ENCODE measurements around the gene PDZD2.
"Not testable (repeated sequence)": the region's sequence is repeated elsewhere in the genome, so short reads cannot be mapped to it uniquely, and the experiment has no call there.

Gene PDZD2

DNA sequence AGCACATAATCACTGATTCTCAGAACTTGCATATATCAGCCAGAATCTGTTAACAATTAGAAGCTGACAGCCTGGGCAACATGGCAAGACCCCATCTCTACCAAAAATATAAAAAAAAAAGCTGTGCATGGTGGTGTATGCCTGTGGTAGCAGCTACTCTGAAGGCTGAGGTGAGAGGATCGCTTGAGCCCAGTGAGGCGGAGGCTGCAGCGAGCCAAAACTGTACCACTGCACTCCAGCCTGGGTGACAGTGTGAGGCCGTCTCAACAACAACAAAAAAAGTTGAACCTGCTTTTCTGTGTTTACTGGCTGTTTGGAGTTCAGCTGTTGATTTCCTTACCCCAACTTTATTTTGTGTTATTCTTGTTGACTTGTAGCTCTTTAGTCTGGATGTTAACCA lies 468.4 kb downstream of the PDZD2 start:
- no peak for DNase-seq (ENCODE audit: low spot score)

DNA sequence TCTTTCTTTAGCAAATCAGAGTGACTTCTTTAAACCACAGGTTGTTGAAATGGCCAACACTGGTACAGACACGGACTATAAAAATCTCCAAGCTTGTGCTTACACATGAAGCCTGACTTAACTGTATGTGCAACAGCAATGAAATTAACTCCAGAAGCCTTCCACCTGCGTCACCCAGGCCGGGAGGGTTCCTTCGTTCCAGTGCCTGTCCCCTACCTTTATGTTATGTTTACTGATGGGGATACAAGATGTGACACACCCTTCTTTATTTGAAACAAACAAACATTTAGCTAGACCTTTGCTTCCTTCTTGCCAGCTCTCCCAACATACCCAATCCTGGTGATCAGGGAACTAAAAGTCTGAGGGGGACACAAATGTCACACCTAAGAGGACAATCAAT lies 469.2 kb downstream of the PDZD2 start:
- DNase-seq (ENCODE audit: low spot score), result no peak

DNA sequence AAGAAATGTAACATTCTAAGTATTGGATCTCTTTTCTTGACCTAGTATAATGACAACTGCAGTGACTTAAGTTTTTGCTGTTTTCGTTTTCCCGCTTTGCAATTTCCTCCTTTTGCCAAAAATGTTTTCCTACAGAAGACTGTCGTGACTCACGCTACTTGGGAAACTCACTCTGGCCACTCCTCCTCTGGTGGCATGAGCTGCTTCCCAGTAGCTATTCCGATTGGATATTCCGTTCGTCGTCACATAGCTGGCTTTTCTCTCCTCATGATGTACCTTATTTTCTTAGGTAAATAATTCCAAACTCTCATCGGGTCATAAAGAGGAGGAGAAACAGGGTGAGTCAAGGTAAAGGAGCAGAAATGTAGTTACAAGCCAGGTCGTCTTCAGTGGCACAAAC lies 470.3 kb downstream of the PDZD2 start:
- DNase-seq (ENCODE audit: low spot score), result no peak

DNA sequence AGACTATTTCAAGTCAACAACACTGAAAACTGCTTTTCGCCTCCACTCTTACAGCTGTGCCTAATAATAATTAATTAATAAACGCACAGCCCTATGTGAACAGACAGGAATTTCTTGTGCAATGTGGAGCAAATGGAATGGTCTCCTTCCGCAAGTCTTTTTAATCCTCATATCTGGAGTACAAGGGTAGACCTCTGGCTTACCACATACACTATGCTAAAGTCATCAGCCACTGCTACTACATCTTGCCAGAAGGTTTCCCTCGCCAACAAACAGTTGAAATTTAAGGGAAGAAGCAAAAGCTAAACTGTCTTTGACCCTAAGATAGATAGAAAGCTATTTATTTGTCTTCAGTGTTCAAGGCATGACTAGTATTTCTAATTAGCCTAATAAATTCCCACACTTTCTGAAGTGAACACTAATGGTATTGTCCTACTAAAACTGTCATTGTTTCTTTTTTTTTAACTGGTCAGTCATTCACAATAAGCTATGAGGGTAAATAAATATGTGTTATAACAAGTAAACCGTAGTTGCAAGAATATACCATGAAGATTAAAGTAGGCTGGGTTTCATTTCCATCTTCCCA lies 471.3 kb downstream of the PDZD2 start:
- DNase-seq (ENCODE audit: low spot score), result no peak

DNA sequence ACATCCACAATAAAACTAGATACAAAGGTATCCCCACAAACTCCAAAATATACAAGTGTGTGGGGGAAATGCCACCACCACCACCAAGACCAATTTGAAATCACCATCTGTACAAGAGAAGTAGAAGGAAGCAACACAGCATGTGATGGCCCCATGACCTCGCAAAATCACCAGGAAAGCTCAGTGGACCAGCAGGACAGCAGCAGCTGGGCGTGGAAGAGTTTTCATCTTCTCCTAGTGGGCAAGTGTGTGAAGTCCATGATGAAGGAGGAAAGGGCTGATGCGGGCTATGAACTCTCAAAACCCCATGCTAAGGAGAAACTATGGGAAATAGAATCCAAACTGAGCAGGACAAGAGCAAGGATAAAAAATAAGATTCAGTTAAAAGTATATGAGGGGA lies 477.1 kb downstream of the PDZD2 start:
- no peak for DNase-seq (ENCODE audit: low spot score)

DNA sequence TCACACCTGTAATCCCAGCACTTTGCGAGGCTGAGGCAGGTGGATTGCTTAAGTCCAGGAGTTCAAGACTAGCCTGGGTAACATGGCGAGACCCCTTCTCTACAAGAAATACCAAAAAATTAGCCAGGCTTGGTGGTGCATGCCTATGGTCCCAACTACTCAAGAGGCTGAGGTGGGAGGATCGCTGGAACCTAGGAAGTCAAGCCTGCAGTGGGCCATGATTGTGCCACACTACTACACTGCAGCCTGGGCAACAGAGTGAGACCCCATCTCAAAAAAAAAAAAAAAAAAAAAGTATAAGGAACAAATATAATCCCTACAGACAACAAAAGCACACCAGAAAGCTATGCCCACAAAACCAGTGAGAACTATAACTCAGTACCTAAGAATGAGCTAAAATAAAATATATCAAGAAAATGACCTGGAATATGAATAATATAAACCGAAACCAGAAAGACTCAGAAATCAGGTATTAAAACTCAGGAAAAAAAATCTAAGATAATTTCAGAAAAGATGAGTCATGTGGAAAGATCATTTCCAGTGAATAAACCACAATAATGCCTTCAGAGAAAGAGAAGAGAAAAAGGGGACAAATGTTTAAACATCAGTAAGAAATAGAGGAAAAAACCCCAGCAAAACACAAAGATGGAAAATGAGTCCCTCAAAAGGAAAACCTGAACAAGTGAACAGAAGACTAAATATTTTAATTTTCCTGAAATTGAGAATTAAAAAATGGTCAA lies 477.8 kb downstream of the PDZD2 start:
- no peak for DNase-seq (ENCODE audit: low spot score)

DNA sequence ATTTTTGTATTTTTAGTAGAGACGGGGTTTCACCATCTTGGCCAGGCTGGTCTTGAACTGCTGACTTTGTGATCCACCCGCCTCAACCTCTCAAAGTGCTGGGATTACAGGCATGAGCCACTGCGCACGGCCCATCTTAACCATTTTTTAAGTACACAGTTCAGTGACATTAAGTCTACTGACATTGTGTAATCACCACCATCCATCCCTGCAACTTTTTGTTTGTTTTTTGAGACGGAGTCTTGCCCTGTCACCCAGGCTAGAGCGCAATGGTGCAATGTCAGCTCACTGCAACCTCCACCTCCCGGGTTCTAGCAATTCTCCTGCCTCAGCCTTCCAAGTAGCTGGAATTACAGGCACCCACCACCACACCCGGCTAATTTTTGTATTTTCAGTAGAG lies 480.0 kb downstream of the PDZD2 start:
- not testable (repeated sequence) for DNase-seq (ENCODE audit: low spot score)

DNA sequence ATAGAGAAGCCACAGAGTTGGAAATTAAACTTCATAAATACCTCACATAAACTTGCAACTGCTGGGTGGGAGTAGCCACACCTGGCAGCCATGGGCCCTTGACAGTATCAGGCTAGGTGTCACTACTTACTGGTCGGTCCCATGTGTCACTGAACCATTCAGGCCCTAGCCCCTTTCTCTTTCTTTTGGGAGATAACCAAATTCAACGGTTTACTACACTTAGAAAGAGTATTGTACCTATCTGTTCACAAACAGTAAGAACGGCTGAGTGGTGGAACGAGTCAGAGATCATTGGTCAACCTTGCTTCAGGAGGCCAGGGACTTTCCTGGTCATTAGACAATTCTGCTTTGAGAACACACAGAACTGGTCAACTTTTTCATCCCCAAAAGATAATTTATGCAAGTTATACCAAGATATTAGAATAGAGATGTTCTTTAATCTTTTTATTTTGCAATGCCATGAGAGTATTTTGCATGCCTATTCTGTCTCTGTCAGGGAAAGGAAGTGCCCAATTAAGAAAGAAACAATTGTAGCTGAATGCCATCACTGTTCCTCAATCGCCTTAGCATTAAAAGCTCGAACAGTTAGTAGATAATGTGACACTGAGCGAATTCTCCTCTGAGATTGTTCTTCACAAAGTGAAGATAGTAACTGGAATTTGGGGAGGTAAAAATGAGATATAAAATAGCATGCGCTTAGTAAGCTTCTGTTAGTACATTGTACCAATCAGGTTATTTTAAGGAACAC lies 484.3 kb downstream of the PDZD2 start:
- no peak for DNase-seq (ENCODE audit: low spot score)

DNA sequence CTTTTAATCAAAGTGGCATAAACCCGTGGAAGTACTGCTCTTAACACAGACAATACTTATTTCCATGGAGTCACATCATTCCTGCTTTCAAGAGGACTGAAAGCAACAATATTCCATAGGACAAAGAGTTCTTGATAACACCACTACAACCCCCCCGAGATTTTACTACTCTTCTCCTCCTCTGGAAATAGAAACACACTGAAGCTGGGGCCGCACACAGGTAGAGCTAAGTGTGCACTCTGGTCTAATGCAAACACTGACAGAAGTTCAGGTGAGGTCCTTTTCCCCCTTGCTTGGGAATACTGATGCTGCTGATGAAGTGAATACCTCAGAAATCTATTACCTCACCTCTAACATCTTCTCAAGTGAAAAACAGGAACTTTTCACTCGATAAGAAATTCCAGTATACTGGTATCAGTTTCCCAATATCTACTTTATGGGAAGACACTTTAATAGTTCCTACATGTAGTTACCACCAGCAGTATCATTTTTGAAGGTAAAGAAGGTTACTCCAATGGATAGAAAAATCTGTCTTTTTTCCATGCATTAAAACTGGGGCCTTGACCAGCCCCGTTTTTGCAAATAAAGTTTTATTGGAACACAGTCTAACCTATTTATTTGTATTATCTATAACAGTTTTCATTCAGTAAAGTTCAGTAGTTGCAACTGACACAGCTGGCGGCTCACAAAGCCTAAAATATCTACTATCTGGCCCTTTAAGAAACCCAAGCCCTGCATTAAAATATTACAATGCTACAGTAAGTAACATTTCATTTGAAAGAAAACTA lies 485.2 kb downstream of the PDZD2 start:
- DNase-seq (ENCODE audit: low spot score), result no peak

DNA sequence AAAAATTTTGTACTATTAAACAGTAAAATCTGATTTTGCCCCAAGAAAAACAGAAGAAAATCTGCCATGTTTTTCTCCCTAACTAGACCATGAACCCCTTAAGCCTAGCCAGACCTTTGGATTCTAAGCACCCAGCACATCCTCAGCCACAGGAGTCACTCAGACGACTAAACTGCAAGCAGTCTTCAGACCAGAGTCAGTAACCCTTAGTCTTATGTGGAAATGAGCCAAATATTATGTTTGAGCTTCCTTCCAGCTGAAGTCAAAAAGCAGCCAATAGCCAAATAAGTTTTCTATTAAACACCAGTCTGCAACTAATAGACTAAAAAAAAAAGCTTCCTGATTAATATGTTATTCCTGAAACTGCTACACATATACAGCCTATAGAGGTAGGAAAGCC lies 487.8 kb downstream of the PDZD2 start:
- no peak for DNase-seq (ENCODE audit: low spot score)

DNA sequence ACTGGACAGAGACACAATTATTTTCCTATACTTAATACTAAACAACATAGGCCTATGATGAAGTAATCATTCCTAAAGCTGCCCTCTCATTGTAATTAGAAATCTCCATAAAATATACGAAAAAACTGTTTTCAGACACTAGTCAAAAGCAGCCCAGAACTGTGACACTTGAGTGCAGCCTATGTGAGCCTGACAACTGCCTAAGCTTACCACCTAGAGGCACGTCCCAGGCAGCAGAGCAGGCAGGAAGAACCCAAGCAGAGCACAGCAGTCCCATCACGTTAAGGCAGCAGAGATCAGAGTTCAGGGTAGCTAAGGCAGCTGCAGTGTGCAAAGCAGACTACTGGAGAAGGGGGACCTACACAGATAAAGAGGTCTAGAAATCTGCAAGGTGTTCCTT lies 488.8 kb downstream of the PDZD2 start:
- DNase-seq (ENCODE audit: low spot score), result no peak

DNA sequence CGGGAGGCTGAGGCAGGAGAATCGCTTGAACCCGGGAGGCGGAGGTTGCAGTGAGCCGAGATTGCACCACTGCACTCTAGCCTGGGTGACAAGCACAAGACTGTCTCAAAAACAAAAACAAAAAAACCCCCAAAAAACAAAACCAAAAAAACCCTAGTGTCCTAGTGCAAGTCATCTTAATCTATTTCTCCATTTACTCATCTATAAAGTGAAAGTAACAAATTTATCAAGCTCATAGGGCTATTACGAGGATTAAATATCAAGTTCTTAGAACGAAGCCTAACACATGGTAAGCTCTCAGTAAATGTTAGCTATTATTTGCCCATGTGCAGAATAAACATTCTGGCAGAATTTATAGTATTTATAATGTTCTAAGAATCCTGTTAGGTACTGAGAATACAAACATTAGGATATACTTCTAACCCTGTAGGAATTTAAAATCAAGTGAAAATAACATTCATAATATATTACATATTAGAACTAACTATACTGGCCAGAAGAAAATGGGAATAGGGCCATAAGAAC lies 490.2 kb downstream of the PDZD2 start:
- DNase-seq (ENCODE audit: low spot score), result no peak

DNA sequence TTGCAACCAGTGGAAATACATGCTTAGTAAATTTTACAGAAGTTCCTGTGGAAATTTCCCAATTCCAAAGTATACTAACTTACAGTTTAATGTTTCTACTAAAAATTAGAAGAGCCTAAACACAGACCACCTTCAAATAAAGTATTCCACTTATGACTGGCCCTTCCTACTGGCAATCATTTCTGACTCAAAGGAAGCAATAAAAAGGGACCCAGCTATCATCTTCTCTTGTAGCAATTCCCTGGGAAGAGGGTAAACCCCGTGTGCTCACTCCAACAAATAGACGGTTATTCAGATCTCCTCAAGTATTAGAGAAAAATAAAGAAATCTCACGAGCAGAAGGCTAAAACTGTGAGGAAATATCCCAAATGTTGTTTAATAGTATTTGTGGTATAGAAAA lies 491.9 kb downstream of the PDZD2 start:
- no peak for DNase-seq (ENCODE audit: low spot score)

DNA sequence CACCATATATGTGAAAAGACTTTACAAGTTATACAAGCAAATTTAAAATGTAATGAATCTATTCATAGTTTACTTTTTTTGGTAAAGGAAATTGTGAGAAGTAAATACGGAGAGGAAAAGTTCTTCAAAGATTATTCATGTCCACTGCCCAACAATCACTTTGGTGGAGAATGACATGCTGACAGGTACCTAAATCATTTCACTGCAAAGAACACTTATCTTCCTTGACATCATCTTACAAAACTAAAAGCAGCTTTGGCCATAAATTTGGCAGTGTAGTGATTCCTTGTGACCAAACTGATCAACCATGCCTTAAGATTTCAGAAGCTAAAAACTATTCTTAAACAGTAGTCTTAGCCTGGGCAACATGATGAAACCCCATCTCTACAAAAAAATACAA lies 492.7 kb downstream of the PDZD2 start:
- no peak for DNase-seq (ENCODE audit: low spot score)

DNA sequence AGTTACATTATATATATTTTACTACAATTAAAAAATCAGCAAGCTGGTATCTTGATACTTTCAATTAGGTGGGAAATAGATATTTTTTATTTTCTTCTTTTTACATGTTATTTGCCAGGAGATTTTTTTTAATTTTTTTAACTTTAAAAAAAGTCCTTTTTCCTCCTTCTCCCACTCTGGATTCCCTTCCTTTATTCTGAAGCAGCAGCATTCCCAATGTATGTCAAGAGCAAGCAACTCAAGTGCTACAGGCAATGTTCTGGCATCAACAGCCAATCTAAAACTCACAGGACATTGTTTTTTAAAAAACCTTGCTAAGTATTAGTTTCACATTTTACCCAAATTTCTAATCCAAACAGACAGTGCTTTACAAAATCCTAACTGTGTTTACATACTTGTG lies 493.8 kb downstream of the PDZD2 start:
- DNase-seq (ENCODE audit: low spot score), result no peak

DNA sequence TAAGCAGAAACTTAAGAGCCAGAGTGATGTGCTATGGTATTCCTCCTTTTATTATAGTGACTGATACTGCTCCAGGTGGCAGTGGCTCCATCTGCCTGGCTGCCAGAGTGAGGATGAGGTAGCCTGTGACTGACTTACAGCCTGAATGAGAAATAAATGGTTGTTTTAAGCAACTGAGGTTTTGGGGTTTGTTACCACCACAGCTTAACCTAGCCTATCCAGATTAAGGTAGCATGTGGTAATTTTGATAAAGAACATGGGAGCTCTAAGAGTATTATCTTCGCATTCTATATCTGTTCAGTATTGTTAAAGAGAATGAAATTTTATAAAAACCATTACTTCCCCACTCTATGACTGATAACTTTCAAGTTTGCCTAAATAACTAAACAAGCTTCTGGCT lies 496.2 kb downstream of the PDZD2 start:
- no peak for DNase-seq (ENCODE audit: low spot score)

DNA sequence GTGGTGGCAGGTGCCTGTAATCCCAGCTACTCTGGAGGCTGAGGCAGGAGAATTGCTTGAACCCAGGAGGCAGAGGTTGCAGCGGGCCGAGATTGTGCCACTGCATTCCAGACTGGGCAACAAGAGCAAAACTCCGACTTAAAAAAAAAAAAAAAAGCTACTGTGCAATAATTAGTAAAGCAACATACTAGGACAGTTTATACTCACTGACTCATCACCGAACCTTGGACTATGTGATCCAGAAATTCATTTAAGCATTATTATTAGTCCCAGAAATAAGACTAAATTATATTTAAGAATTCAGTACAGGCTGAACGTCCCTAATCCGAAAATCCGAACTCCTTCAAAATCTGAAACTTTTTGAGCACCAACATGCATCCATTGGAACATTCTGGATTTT lies 497.4 kb downstream of the PDZD2 start:
- no peak for DNase-seq (ENCODE audit: low spot score)

DNA sequence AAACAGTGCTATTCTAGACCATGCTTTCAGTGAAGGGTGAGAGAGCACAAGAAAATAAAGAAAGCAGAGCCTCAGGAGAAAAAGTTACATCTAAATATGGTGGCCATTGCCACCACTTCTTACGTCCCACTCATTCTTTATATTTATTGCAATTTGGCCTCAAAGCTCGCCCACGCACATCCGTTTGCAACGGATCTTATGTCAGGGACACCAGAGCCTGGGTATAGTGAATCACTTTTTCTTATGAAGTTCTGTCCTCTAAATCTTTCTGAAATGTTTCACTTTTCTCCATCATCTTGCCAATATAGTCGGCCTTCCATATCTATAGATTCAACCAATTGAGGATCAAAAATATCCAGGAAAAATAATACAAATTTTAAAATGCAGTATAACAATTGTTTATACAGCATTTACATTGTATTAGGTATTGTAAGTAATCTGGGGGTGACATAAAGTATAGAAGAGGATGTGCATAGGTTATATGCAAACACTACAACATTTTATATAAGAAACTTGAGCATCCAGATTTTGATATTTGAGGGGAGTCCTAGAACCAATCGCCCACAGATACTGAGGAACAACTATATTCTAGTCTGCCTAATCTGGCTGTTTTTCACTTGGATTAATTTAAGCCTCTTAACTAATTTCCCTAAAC lies 500.0 kb downstream of the PDZD2 start:
- no peak for DNase-seq (ENCODE audit: low spot score)

DNA sequence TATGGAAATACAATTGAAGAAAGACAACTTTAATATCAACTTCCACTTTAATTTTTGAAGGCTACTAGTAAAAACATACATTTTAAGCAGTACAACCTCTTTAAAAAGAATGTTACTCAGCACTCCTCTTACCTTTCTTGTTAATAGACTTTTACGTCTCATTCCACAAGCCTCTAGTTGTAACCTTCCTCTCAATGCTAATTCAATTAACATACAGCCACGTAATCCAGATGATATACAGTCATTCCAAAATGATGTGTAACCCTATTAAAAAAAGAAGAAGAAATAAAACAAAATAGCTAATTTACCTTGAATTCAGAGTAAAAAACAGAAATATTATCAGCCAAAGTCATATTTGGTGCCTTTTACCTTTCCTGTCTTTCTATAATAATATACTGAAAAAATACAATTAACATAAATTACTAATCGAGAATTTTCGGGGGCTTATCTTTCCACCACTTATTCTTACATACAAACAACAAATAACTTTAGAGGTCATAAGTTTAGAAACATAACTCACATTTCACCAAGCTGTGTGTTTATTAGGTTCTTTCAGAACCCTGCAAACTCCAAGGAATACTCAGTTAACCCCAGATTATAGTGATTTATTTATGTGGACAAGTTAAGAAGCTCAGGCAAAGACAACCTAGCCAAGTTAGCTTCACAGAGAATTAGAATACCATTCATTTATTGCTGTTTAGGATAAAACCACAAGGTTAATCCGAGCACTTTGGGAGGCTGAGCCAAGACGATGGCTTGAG lies 504.9 kb downstream of the PDZD2 start:
- no peak for DNase-seq (ENCODE audit: low spot score)

DNA sequence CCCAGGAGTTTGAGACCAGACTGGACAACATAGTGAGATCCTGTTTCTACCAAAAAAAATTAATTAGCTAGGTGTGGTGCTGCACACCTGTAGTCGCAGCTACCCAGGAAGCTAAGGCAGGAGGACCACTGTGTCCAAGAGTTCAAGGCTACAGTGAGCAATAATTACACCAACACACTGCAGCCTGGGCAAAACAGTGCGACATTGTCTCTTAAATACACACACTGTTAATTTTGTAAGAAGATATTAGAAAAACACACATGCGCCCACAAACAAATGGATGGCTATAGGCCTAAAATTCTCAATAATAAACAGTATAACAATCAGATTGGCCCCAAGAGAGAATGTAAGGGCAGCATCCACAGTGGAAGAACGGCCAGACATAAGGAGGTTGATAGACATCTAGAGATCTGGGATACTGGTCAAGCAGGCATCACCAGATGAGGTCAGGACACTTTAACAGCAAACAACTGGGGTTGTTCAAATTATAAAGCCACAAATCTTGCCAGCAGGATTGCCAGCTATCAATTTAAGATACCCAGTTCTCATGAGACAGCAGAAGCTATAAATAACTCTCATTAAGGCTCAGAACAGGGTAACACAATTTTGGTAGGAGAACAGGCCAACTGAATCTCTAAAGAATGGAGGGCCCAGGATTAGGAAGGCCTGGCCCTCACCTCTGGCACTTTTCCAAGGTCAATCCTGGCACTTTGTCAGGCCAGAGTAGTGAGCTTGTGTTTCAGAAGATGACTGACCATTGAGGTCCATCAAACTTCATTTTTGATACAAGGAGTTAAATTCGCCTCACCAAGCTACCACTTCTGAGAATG lies 505.7 kb downstream of the PDZD2 start:
- no peak for DNase-seq (ENCODE audit: low spot score)

Measured in RKO (cell line).